Suppressor macrophage treated with lipopolysaccharide for 4 hours (primary cell): ENCODE data around the gene INAVA.

Experiments used
- DNase-seq: peaks from one replicate; pipeline ENCODE4 v3.0.0-alpha.2; 2020

The INAVA gene

DNA sequence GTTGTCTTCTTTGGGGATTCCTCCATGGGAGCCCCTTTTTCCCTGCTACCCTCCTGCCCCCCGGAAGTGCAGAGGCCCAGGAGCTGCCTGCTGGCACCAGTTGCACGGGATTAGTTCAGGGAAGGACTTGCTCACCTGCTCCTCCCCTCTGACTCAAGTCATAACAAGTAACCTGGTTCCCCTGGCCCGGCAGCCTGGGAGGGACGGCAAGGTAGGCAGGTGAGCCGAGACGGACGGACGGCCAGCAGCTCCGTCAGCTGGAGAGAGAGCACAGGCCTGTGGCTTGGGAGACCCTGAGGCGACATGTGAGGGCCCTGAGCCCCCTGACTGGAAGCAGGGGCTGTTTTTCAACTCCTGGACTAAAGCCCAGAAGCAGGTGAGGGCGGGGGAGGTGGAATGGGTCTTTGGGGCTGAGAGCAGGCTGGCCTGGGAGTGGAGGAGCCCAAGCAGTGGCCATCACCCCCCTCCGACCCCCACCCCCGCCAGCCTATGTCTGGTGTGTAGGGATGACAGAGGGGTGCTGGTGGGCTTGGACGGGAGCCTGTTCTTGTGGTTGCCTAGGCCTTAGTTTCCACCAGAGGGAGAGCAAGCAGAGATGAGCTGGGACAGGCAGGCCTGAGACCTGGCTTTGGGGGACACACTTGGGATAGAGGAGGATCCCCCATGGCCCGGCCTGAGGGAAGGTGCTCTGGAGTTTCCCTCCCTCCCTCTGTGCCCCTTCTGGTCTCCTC is at the start of gene INAVA:
INAVA (plus strand) TSS at position 189 of the 731 bp plus-strand sequence. CDS start 3,501 bp downstream, outside the sequence.
- DNase-seq, result no peak

- DNase-seq, result no peak
Observed at GRCh38 chr1:200845360-200845759, 49.3 kb upstream of the INAVA start.

- no peak for DNase-seq
Observed at GRCh38 chr1:200846398-200846797, 48.3 kb upstream of the INAVA start.

DNA sequence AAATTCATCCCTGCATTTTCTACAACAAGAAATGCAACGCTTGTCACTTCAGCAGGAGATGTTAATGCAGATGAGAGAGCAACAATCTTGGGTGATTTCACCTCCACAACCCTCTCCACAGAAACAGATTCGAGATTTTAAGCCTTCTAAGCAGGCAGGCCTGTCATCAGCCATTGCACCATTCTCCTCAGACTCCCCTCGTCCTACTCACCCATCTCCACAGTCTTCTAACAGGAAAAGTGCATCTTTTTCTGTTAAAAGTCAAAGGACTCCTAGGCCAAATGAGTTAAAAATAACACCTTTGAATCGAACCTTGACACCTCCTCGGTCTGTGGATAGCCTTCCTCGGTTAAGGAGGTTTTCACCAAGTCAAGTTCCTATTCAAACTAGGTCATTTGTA is 45.3 kb upstream of the INAVA start:
- DNase-seq, result no peak

DNA sequence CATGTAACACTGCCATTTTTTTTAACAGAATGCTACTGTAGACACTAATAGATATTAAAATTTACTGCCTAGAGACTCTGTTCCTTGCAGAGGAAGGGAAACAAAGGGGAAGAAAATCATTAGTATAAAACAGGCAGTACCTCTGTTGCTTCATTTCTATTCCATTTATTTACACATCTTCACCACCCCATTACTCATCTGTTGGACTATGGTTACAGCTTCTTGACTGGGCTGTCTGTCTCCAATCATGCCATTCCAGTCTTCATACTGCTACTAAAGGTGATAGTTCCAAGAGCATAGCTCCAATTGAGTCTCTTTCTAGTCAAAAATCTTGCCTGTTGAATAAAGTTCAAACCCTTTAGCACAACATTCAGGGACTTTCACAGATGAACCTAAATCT is 44.1 kb upstream of the INAVA start:
- DNase-seq, result peak; percentile 14

- DNase-seq, result no peak
Observed at GRCh38 chr1:200856716-200857357, 37.9 kb upstream of the INAVA start.

GRCh38 chr1:200857804-200858203 is 36.9 kb upstream of the INAVA start:
- DNase-seq, result no peak

DNA sequence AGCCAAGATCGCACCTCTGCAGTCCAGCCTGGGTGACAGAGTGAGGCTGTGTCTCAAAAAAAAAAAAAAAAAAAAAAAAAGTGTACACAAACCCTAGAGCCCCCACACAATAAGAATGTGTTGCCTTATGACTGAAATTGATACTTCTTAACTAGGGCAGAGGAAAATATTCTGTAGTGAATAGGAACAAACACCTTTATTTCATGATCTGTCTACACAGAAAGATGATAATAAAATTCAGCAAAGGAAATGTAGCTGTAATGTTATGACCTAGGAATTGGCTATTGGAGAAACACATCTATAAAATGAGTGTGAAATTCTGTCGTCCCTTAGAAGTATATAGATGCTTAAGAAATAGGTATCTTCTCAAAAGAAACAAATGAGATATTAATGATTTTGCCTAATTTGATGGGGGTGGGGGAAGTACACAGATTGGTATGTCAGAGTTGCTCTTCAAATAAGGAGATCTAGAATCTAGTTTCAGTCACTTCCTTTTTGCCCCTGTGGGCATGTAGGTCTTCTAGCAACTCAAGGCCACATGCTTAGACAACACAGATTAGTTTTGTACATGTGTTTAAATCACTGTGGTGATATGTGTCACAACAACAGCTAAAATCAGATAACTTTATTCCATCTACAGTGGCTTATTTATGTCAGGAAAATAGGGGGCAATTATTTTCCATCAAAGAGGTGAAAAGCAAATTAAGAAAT is 32.6 kb upstream of the INAVA start:
- no peak for DNase-seq

DNA sequence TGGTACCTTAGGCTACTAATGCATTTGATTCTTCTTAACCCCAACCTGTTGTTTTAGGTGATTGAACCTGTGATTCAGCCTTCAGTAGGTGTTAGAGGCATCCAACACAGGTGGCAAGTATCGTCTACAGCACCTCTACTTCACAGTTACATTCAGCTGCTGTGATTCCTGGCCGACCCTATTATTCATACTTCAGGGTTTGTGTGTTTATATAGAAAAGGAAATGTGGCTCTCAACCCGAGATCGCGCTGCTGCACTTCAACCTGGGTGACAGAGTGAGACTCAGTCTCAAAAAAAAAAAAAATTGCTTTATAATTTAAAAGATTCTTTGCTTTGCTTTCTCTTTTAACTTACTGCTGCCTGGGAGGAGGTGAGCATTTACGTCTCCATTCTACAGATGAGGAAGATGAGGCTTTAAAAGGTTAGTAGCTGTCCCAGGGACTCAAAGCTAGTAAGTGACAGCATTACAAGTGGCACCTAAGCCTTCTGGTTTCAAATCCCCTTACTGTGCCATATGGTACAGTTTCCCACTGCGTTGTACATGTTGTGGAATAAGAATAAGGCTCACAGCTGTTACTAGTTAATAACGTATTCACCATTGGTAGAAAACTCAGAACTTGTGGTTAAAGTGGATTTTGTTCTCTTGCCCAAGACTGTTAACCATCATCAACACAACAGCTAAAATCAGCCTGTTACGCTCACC is 31.8 kb upstream of the INAVA start:
- no peak for DNase-seq

DNA sequence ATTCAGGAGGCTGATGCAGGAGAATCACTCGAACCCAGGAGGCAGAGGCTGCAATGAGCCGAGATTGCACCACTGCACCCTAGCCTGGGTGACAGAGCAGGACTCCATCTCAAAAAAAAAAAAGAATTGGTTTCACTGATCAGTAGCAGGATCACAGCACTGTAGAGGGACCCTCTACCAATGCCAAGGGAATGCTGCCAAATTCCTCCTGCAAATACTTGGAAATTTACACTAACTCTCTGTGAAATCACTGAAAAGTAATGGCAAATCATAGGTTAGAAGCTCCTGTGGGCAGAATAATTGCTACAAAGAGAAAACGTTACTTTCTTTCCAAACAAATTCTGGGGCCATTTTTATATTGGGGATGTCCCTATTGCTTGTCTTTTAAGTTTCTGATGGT is 28.6 kb upstream of the INAVA start:
- DNase-seq, result no peak

- DNase-seq, result no peak
Observed at GRCh38 chr1:200866521-200866920, 28.2 kb upstream of the INAVA start.

- DNase-seq, result no peak
Observed at GRCh38 chr1:200867018-200867811, 27.5 kb upstream of the INAVA start.

- no peak for DNase-seq
Observed at GRCh38 chr1:200869376-200869752, 25.3 kb upstream of the INAVA start.

DNA sequence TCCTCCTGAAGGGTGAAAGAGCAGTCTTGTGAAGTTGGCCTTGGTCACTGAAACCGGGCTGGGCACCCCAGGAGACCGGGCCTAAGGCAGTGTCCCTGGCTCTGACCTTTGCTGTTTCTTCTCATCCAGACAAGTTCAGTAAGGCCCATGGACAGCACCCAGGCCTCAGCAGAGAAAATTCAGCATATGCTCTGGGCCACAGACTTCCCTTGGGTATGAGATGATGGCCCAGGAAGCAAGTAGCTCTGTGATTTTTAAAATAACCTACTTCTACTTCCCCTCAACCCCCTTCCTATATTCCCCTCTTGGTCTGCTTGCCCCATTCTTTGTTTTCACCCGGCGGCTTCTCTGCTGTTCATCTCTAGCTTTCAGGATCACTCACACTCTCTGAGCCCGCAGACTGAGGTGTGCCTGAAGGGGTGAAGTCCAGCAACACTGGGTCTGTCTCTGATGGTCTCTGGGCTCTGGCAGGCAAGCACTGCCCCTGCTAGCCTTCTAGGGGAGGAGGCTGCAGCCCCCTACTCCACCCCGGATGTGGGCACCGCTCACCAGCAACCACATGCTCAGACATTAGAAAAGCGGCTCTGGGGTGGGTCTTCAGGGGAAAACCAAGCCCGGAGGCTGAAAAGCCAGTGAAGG is 24.8 kb upstream of the INAVA start:
- DNase-seq, result no peak

DNA sequence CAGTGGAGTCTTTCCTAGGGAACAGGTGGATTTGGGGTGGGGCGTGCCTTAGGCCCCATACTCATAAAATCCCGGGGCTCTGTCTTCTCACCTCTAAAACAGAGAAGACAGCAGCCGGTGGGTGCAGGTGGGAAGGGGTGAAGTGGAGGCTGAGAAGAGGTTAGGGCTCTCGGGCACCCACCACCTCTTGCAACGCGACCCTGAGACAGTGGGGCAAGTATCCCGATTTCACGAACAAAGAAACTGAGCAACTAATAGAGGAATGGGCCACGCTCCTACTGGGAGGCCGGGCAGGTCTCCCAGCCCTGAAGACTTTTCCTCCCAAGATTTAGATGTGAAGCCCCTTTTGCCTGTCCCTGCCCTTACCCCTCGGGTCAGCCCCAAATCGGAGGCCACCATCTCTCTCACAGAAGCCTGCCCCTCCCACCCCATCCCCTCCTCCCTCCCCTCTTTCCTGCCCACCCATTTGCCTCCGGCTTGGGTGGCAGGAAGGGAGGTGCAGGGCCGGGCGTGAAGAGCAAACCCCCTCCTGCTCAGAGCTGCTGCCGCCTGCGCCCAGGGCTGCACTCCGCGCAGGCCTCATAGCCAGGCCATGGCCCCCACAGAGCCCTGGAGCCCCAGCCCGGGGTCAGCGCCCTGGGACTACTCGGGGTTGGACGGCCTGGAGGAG is 22.1 kb upstream of the INAVA start, which contains the start of gene GPR25:
GPR25 (plus strand) TSS at position 536 of the 670 bp plus-strand sequence; CDS start at position 593, 57 bp downstream.
- no peak for DNase-seq

DNA sequence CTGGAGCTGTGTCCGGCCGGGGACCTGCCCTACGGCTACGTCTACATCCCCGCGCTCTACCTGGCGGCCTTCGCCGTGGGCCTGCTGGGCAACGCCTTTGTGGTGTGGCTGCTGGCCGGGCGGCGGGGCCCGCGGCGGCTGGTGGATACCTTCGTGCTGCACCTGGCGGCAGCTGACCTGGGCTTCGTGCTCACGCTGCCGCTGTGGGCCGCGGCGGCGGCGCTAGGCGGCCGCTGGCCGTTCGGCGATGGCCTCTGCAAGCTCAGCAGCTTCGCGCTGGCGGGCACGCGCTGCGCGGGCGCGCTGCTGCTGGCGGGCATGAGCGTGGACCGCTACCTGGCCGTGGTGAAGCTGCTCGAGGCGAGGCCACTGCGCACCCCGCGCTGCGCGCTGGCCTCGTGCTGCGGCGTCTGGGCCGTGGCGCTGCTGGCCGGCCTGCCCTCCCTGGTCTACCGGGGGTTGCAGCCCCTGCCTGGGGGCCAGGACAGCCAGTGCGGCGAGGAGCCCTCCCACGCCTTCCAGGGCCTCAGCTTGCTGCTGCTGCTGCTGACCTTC is 21.5 kb upstream of the INAVA start:
- no peak for DNase-seq

GRCh38 chr1:200873671-200874397 is 20.9 kb upstream of the INAVA start:
- no peak for DNase-seq

DNA sequence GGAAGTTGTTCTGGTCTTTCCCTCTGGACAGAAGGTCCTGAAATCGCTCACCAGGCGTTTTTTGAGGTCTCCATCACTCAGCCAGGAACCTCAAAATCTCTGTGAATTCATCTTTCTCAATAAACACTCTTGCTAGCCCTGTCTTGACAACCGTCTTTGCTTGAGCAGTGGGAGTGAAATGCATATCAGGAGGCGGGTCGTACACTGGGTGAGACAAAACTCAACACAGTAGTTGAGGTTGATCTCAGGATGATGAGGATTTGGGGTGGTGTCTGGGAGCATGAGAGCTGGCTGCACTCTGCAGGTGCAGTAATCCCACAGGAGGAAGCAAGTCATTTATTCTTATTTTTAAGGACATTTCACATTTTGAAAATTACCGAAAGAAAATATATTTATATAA is 20.0 kb upstream of the INAVA start:
- DNase-seq, result no peak

DNA sequence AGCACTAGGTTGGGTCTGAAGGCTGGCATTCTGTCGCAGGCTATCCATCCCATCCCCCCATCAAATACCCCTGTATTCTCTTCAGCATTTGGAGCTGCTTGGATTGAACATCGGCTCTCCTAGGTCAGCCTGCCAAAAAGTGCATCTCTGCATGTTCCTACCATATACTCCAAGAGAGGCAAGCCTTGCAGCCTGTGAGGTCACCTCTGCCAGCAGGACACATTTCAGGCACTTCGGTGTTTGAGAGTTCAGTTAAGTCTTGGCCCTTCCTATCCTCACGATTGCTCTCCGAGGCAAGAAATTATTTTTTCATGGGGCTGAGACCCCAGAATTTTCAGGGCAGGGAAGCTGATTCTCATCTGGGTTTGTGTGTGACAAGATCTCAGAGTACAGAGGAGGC is 19.3 kb upstream of the INAVA start:
- no peak for DNase-seq

GRCh38 chr1:200877010-200877409 is 17.7 kb upstream of the INAVA start:
- DNase-seq, result no peak
